Hindlimb muscle (tissue), 1 donor: ENCODE results near the gene SLC19A1. TPM values are rescaled to one million over a fixed set of nuclear protein-coding genes. Genes with fewer than 3 reads are reported as not detected.
"Not testable (repeated sequence)": the region's sequence is repeated elsewhere in the genome, so short reads cannot be mapped to it uniquely, and the experiment has no call there.

Experiments used
- DNase-seq: peaks from one replicate; pipeline ENCODE4 v3.0.0-alpha.2; 2013
- polyA plus RNA-seq: library from polyadenylated mRNA; unstranded; fragments of 120-200 nt; gene quantifications from one replicate; pipeline ENCODE4 v1.2.1, GENCODE V29; 2013; ENCODE audit not compliant: insufficient read length

SLC19A1 gene
- polyA plus RNA-seq, 1 donor: 8.1 TPM

- DNase-seq: no peak
These were observed 37.5 kb downstream of the SLC19A1 start for GRCh38 chr21:45504516-45505415.

DNA sequence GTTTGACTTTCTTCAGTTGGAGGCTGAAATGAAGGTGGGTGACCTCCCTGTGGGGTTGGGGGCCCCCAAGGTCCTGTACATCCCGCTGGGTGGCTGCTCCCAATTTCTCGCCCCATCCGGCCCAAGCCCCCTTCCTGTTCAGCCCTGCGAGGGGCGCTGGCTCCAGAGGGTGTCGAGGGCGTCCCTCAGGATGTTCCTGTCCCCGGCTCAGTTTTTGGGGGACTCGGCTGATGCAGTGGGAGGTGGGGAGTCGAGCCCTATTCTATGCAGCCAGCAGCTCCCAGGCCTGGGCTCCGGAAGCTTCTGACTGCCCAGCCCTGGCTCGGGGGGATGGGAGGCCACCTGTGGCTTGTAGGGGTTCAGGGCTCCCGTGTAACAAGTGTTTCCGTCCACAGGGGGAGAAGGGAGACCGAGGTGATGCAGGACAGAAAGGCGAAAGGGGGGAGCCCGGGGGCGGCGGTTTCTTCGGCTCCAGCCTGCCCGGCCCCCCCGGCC lies 38.2 kb downstream of the SLC19A1 start:
- no peak for DNase-seq

DNA sequence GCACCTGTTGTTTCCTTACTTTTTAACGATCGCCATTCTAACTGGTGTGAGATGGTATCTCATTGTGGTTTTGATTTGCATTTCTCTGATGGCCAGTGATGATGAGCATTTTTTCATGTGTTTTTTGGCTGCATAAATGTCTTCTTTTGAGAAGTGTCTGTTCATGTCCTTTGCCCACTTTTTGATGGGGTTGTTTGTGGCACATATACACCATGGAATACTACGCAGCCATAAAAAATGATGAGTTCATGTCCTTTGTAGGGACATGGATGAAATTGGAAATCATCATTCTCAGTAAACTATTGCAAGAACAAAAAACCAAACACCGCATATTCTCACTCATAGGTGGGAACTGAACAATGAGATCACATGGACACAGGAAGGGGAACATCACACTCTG lies 39.0 kb downstream of the SLC19A1 start:
- DNase-seq: not testable (repeated sequence)

DNA sequence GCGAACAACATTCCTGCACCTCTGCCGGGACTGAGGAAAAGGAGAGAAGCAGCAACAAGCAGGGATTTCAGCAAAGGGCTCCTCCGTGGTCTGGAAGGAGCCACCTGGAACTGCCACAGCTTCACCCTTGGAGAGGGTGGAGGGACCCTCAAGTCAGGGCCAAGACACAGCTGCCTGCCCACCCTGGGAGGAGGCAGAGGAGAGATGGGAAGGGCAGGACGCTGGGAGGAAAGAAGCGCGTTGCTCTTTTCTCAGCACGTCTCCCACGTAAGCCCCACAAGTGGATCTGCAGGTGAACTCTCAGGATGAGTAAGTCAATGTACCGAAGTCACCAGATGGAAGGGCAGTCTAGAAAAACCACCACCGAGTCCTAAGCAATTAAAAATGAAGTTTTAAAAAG lies 39.6 kb downstream of the SLC19A1 start:
- no peak for DNase-seq

DNA sequence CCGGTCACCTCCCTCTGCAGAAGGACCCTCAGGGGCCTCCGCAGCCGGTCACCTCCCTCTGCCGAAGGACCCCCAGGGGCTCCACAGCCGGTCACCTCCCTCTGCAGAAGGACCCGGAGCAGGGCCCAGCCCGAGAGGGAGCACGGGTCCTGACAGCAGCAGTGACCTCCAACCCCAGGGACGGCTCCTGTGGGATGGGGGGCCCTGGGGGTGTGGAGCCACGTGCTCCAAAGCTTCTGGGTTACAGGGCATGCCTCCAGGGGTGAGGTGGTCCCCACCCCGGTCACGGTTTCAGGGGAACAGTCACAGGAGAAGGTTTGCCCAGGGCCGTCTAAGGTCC lies 40.3 kb downstream of the SLC19A1 start:
- no peak for DNase-seq

DNA sequence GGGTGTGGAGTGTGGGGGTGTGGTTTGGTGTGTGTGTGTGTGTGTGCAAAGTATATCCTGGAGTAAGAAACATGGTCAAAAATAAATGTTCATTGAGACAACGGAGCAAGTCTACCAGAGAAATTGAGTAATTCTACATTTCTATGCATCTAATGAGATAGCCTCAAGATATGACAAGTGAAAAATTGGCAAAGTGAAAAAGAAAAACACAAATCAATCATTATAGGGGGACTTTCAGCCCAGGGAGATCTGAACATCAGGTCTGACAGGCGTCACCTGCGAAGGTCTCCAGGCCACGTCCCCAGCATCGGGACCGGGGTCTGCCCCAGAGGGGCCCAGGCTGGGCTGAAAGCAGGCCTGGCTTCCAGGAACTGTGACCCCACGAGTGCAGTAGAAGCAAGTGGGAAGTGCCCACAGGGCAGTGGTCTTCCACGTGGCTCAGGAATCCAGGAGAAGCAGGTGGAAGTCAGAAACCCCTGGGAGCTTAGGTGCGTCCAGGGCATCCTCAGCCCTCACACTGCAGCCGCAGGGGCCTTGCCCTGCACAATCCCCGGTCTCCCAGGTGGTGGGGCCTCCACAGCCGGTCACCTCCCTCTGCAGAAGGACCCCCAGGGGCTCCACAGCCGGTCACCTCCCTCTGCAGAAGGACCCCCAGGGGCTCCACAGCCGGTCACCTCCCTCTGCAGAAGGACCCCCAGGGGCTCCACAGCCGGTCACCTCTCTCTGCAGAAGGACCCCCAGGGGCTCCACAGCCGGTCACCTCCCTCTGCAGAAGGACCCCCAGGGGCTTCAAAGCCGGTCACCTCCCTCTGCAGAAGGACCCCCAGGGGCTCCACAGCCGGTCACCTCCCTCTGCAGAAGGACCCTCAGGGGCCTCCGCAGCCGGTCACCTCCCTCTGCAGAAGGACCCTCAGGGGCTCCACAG lies 40.9 kb downstream of the SLC19A1 start:
- DNase-seq: not testable (repeated sequence)

- no peak for DNase-seq
These were observed 42.2 kb downstream of the SLC19A1 start for GRCh38 chr21:45499970-45500577.

- DNase-seq: no peak
These were observed 43.0 kb downstream of the SLC19A1 start for GRCh38 chr21:45499201-45499750.

GRCh38 chr21:45498646-45499000 lies 43.6 kb downstream of the SLC19A1 start:
- no peak for DNase-seq

DNA sequence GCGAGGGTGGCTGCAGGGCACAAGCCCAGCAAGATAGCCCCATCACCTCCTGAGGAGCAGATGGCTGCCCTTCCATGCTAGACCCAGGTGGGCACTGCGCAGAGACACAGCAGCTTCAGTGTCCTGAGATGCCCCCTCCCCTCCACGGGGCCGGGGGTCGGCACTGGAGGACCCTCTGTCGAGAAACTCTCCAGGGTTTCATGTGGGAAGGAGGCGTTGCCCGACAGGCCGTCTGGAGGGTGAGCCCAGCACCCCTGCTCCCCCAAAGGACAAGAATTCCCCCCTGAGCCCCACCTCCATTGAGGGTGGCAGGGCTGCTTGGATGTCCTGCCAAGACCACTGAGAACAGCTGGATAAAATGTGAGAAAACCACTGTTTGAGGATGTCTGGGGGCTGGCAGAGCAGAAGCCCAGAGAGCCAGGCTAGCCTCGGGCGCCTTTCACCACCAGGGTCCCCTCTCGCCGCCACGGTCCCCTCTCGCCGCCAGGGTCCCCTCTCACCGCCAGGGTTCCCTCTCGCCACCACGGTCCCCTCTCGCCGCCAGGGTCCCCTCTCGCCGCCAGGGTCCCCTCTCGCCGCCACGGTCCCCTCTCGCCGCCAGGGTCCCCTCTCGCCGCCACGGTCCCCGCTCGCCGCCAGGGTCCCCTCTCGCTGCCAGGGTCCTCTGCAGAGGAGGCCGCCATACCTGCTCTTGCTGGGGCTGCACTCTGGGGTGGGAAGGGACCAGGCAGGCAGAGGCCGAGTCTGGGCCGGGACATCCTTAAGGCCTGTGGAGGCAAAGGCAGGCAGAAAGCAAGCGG lies 44.2 kb downstream of the SLC19A1 start:
- DNase-seq: no peak

- no peak for DNase-seq
These were observed 45.0 kb downstream of the SLC19A1 start for GRCh38 chr21:45496968-45497845.

DNA sequence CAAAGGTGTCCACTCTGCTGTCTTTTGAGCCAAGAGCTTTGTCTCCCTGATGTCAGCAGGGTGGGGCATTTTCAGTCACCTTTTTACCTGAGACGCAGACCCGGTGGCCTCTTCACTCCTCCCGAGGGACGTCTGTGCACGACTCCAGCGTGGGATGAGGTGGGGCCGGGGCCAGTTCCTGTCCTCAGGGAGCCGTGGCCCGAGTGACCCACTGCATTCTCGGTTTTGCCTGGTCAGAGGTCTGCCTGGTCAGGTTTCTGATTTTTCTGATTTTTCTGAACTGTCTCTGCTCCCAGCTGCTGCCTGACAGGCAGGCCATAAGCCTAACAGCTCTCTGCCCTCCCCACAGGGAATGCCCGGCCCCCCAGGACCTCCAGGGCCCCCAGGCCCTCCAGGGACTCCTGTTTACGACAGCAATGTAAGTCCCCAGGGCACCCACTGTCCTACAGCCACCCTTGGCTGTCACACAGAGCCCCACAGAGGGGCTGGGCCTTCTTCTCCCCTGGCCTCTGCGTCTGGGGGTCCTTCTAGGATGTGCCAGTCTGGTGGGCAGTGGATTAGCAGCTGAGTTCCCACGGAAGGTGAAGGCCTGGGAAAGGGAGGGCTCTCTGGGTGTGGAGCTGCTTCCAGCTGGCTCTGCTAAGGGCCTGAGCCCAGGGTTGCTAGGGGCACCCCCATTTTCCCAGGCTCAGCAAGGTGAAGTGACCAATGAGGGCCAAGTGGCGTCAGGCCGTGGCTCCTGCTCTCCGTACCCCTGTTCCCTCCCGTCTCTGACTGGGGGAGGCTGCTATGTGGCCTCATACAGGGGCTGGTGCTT lies 45.9 kb downstream of the SLC19A1 start:
- no peak for DNase-seq

DNA sequence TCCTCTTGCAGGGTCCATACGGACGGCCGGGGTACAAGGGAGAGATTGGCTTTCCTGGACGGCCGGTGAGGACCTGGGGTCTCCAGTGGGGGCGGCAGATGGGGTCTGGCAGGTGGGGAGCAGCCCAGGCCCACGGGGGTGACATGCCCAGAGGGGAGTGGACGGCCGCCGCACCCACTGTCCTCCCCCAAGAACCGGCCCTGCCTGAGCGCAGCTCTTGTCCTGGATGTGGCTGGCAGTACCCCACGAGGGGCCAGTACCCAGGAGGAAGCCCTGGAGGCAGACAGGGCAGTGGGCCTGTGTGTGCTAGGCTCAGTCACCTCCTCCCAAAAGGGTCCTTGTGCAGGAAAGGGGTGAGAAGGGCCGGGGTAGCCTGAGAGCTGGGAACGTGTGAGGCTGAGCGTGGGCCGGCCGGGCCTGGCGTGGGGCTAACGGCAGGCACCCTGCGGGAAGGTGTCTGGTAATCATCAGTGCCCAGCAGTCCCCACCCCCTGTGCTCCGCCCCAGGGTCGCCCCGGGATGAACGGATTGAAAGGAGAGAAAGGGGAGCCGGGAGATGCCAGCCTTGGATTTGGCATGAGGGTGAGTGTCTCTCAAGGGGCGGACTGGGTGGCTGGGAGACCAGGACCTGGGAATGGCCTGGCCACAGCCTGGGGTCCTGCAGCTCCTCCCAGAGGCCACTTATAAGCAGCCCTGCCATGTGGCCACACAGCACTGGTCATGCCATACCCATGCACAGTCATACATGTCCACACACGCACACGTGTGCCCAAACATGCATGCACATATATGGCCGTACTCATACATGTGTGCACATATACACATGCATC lies 47.2 kb downstream of the SLC19A1 start:
- no peak for DNase-seq

GRCh38 chr21:45494135-45494850 lies 47.9 kb downstream of the SLC19A1 start:
- DNase-seq: no peak

DNA sequence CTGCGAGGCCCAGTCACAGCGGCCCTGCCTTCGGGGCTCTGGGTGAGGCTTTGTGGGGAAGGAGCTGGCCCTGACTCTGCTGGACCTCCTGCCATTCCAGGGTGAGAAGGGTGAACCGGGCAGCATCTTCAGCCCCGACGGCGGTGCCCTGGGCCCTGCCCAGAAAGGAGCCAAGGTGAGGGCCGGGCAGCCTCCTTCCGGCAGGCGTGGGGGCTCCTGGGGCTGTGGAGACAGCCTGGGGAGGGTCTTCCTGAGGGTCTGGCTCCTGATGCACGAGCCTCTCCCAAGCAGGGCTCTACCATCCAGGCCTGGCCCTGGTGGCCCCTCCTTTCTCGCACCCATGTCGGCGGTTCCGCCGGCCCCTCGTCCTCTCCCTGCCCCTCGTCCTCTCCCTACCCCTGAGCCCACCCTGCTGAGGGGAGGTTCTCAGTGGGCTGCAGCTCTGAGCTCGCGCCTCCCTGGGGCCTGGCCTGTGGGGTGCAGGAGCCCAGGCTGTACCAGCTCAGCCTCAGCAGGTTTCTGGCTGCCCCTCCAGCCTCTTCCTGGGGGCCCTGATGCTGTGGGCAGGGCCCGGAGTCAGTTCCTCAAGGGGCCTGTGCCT lies 48.7 kb downstream of the SLC19A1 start:
- DNase-seq: no peak

- DNase-seq: no peak
These were observed 49.5 kb downstream of the SLC19A1 start for GRCh38 chr21:45492765-45493164.

- DNase-seq: no peak
These were observed 50.6 kb downstream of the SLC19A1 start for GRCh38 chr21:45491623-45492022.

DNA sequence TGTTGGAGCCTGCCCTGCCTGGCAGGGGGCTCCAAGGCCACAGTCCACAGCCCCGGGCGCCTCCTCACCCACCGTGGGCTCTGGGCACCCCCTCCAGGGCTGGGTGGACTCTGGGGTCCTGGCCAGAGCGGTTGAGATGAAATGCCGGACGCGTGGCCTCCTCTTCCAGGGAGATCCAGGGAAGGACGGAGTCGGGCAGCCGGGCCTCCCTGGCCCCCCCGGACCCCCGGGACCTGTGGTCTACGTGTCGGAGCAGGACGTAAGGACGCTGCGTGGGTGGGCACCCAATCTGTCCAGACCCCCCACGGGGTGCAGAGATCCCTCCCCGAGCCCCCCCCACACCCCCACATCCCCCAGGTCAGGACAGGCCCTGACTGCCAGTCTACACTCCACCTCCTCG lies 51.2 kb downstream of the SLC19A1 start:
- no peak for DNase-seq
